AG09309 (cell line): ENCODE data around the gene KLF3.

Experiments used
- DNase-seq: peaks from one replicate; pipeline ENCODE4 v3.0.0-alpha.2; 2010; ENCODE audit warnings: low read depth
- H3K4me3 ChIP-seq: 2 replicates; pipeline ENCODE4 v1.5.1; 2011; ENCODE audit warnings: mild to moderate bottlenecking, low read depth, low read length, moderate library complexity; ENCODE audit not compliant: control insufficient read depth
- TF ChIP-seq, protein P1 (sequence below): IDR thresholded peaks from 2 replicates; pipeline ENCODE4 v1.5.1; 2011; ENCODE audit warnings: mild to moderate bottlenecking, low read depth, low read length, inconsistent platforms; ENCODE audit not compliant: insufficient read depth, control insufficient read depth; ENCODE audit errors: missing control alignments

The KLF3 gene

DNA sequence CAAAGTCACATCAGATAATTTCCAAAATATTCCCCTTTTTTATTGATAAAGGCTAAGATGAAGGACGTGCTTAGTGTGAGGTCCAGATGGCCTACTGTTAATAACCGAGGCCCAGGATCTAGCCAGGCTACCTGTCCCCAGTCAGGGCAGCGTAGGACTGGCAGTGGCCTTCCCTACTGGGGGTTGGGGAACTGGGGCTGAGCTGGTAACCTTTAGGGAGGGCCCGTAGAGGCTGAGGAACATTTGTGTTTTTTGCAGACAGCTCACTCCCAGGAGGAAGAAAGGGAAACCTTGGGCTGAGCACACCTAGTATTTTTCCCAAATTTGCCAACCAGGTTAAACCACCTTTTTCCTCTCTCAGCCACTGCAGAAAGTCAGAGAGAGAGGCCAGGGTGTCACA, 59.1 kb downstream of the KLF3 start:
- TF ChIP-seq, protein P1, sequence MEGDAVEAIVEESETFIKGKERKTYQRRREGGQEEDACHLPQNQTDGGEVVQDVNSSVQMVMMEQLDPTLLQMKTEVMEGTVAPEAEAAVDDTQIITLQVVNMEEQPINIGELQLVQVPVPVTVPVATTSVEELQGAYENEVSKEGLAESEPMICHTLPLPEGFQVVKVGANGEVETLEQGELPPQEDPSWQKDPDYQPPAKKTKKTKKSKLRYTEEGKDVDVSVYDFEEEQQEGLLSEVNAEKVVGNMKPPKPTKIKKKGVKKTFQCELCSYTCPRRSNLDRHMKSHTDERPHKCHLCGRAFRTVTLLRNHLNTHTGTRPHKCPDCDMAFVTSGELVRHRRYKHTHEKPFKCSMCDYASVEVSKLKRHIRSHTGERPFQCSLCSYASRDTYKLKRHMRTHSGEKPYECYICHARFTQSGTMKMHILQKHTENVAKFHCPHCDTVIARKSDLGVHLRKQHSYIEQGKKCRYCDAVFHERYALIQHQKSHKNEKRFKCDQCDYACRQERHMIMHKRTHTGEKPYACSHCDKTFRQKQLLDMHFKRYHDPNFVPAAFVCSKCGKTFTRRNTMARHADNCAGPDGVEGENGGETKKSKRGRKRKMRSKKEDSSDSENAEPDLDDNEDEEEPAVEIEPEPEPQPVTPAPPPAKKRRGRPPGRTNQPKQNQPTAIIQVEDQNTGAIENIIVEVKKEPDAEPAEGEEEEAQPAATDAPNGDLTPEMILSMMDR: no peak
- no peak for DNase-seq
- H3K4me3 ChIP-seq: no peak overlapping the region

DNA sequence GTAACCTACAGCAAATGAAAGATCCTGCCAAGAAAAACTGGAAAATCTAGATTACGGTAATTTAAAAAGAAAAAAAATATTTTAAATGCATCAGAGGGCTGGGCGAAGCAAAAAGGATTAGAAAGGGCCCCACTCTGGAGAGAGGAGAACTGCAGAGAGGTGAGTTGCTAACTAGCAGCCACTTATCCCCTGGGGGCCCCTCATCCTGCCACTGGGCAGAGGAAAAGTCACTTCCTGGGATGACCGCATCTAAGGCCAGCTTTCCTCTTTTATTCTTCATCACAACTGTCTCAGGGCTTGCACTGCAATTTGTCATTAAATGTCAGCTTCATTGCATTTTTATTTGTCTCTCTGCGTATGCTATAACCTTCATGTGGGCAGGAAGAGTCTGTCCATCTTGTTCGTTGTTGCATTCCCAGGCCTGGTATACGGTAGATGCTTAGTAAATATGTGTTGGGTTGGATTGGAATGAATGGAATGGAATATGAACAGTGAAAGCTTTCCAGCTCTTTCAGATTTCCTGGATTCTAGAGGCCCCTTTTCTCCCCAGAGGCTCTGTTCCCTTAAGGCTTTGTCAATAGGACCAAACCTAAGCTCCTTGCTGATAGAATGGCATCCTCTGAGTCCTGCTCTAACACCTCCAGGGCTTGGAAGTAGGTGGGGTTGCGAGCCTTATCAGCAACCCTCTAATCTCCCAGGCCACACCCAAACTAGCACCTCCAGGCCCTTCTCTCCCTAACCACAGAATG, 59.9 kb downstream of the KLF3 start:
- DNase-seq: no peak
- no peak overlapping the region for H3K4me3 ChIP-seq
- TF ChIP-seq, protein P1: no peak

DNA sequence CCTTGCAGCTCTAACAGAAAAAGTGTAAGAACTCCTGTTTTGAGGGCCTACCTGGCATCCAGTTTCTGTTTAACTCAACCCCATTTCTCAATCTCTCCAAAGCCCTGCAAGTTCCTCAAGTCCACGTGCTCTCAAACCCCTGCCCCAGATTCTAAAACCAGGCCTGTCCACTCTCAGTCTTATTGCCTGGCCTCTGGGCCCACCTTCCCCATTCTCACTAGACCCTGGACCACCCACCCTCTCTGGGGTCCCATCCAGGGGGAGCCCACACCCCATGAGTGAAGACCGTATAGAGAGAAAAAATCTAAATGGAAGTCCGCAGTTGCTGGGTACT, 60.4 kb downstream of the KLF3 start:
- TF ChIP-seq, protein P1: no peak
- no peak overlapping the region for H3K4me3 ChIP-seq
- no peak for DNase-seq

DNA sequence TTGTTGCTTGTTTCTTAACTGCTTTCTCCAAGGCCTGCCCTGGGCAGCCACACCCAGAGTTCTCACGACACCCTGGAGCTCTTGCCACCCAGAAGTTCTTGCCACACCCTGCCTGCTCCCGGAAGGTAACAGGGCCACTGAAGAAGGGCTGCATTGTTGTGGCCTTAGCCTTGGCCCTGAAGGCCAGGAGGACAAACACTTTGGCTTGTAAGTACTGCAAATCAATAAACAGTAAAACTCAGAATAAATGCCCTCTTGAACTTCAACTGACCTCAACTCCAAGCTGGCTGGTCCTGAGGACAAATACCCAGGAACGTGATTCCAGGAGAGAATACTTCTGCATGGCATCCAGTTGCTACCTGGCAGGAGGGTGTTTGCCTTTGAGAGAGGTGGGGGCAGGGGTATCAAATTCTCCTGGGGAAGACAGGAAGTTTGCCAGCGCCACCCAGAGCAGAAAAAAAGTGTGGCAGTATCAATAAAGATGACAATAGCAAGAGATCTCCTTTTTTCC, 64.7 kb downstream of the KLF3 start:
- no peak overlapping the region for H3K4me3 ChIP-seq
- TF ChIP-seq, protein P1: no peak
- no peak for DNase-seq

DNA sequence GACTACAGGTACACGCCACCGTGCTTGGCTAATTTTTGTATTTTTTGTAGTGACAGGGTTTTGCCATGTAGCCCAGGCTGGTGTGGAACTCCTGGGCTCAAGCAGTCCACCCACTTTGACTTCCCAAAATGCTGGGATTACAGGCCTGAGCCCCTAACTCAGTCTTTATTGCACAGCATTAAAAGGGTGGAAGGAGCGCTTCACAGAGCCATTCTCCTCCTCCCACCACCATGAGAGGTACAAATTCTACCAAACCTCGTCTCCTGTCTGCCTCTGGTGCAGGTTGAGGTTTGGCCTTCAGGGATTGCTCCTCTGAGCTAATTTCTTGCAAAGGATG, 66.5 kb downstream of the KLF3 start:
- TF ChIP-seq, protein P1: no peak
- no peak overlapping the region for H3K4me3 ChIP-seq
- no peak for DNase-seq

DNA sequence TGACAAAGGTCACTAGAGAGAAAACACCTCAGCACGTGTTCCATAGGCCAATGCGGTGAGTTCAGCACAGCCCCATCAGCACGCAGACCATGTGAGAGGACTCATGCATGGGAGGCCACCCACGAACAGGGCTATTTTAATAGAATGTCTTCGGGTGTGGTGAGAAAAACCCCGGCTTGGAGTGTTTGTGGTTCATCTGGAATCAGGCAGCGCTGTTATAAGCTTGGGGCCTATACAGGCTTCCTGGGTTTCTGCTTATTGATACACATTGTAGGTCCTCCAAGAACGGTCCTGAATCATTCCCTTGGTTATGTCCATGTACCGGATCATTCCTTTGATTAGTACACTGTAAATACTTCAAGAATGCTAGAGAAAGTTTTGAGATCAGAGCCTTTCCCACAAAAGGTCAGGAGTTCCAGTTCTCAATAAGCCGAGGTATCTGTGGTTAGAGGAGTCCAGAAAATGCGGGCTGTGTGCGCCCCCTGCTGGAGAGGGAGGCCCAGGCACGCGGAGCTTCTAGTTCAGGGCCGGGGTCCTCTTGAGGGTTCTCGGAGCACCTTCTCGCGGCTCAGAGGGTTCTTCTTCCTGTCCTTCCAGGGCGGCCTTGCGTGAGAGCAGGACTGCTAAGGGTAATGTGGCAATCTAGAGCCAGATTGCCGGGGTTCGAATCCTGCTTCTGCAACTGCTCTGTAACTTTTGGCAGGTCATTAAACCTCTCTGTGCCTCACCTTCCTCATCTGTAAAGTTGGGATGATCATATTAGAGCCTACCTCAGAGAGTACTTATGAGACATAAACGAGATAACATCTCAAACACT, 67.0 kb downstream of the KLF3 start:
- no peak overlapping the region for H3K4me3 ChIP-seq
- DNase-seq: peak; percentile 78

More for the DNA sequence above, 67.0 kb downstream of the KLF3 start:
- TF ChIP-seq, protein P1: peak; percentile 96
